ENCODE results near the gene LAIR1.

DNA sequence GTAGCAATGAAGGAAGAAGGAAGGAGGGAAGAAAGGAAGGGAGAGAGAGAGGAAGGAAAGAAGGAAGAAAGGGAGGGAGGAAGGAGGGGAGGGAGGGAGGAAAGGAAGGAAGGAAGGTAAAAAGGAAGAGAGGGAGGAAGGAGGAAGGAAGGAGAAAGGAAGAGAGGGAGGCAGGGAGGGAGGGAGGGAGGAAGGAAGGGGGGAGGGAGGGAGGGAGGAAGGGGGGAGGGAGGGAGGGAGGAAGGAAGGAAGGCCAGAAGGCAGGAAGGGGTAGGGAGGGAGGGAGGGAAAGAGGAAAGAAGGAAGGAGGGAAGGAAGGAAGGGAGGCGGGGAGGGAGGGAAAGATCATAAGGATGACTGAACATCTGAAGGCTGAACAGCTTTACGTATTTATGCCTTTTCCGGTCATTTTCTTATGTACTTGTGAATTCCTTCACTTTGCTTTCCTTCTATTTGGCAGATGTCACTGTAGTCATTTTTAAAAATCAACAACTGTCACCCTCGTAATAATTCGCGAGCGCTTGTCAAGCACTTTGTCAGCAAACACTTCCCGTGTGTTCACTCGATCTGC lies 43.8 kb upstream of the LAIR1 start:
- TF ChIP-seq POLR2A (IDR thresholded peaks at IDR 0.05) = no peak
- TF ChIP-seq, protein P1, sequence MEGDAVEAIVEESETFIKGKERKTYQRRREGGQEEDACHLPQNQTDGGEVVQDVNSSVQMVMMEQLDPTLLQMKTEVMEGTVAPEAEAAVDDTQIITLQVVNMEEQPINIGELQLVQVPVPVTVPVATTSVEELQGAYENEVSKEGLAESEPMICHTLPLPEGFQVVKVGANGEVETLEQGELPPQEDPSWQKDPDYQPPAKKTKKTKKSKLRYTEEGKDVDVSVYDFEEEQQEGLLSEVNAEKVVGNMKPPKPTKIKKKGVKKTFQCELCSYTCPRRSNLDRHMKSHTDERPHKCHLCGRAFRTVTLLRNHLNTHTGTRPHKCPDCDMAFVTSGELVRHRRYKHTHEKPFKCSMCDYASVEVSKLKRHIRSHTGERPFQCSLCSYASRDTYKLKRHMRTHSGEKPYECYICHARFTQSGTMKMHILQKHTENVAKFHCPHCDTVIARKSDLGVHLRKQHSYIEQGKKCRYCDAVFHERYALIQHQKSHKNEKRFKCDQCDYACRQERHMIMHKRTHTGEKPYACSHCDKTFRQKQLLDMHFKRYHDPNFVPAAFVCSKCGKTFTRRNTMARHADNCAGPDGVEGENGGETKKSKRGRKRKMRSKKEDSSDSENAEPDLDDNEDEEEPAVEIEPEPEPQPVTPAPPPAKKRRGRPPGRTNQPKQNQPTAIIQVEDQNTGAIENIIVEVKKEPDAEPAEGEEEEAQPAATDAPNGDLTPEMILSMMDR (IDR thresholded peaks at IDR 0.05) = no peak
